GM12865 (cell line): ENCODE results near the gene ZBTB7C.

Source experiments
- DNase-seq: peaks from one replicate; pipeline ENCODE4 v3.0.0; 2010; ENCODE audit warnings: low read depth
- H3K4me3 ChIP-seq: 2 replicates; pipeline ENCODE4 v1.5.1; 2011; ENCODE audit warnings: mild to moderate bottlenecking, low read depth, low read length, control low read depth
- CTCF ChIP-seq: IDR thresholded peaks from 2 replicates; pipeline ENCODE4 v1.5.1; 2011; ENCODE audit warnings: low read length, control low read depth, low read depth, inconsistent platforms; ENCODE audit not compliant: insufficient read depth; ENCODE audit errors: missing control alignments

ZBTB7C gene

GRCh38 chr18:48024881-48025660, 384.1 kb downstream of the ZBTB7C start:
- TF ChIP-seq CTCF, result no peak

GRCh38 chr18:48024009-48024512, 385.1 kb downstream of the ZBTB7C start:
- DNase-seq, result no peak
- H3K4me3 ChIP-seq, result no peak overlapping the region
- no peak for TF ChIP-seq CTCF

More at GRCh38 chr18:48024881-48025660, 384.1 kb downstream of the ZBTB7C start:
- DNase-seq, result no peak
- H3K4me3 ChIP-seq, result no peak overlapping the region

- H3K4me3 ChIP-seq, result no peak overlapping the region
- peak; percentile 28 for DNase-seq
- TF ChIP-seq CTCF, result peak; percentile 21
Measured at GRCh38 chr18:48023334-48024008, 385.7 kb downstream of the ZBTB7C start.

GRCh38 chr18:48022531-48023329, 386.5 kb downstream of the ZBTB7C start:
- H3K4me3 ChIP-seq, result no peak overlapping the region
- DNase-seq, result peak; percentile 61
- peak; percentile 55 for TF ChIP-seq CTCF

GRCh38 chr18:48022021-48022420, 387.2 kb downstream of the ZBTB7C start:
- DNase-seq, result no peak
- no peak for TF ChIP-seq CTCF
- no peak overlapping the region for H3K4me3 ChIP-seq

GRCh38 chr18:48021273-48021914, 387.8 kb downstream of the ZBTB7C start:
- TF ChIP-seq CTCF, result no peak

More at GRCh38 chr18:48021273-48021914, 387.8 kb downstream of the ZBTB7C start:
- H3K4me3 ChIP-seq, result no peak overlapping the region
- DNase-seq, result peak; percentile 20
